ENCODE data around the gene KRTAP5-4.
"Not testable (repeated sequence)": the region's sequence is repeated elsewhere in the genome, so short reads cannot be mapped to it uniquely, and the experiment has no call there.

The KRTAP5-4 gene

GRCh38 chr11:1592628-1593027, 29.3 kb downstream of the KRTAP5-4 start:
- no peak for DNase-seq (ENCODE audit: low read depth, low spot score)
- TF ChIP-seq POLR2AphosphoS5 (IDR thresholded peaks at IDR 0.05; ENCODE audit: borderline replicate concordance, low read depth, low read length) (no peak), EZH2 (IDR thresholded peaks at IDR 0.05) (no peak), FOXP2 (optimal IDR thresholded peaks at IDR 0.05; ENCODE audit: control extremely low read depth, extremely low read length, insufficient read depth) (no peak)
- Histone ChIP-seq H3K9ac (ENCODE audit: insufficient read length) (no peak overlapping the region), H3K36me3 (ENCODE audit: insufficient read depth, low read length) (no peaks in the 10 kb centered on the region), H3K9me3 (ENCODE audit: low read depth, low read length) (no peaks in the 10 kb centered on the region), H3K4me3 (no peak overlapping the region), H3K27ac (no peak overlapping the region)

GRCh38 chr11:1589996-1590395, 31.9 kb downstream of the KRTAP5-4 start:
- Histone ChIP-seq H3K4me3 (no peak overlapping the region), H3K9me3 (ENCODE audit: low read depth, low read length) (no peaks in the 10 kb centered on the region), H3K27ac (no peak overlapping the region), H3K9ac (ENCODE audit: insufficient read length) (no peak overlapping the region), H3K36me3 (ENCODE audit: insufficient read depth, low read length) (no peaks in the 10 kb centered on the region)
- TF ChIP-seq FOXP2 (optimal IDR thresholded peaks at IDR 0.05; ENCODE audit: control extremely low read depth, extremely low read length, insufficient read depth) (no peak), EZH2 (IDR thresholded peaks at IDR 0.05) (no peak), POLR2AphosphoS5 (IDR thresholded peaks at IDR 0.05; ENCODE audit: borderline replicate concordance, low read depth, low read length) (no peak)
- no peak for DNase-seq (ENCODE audit: low read depth, low spot score)

- H3K36me3 ChIP-seq (ENCODE audit: insufficient read depth, low read length); H3K4me3 ChIP-seq: not testable (repeated sequence)
Observed at GRCh38 chr11:1589191-1589963, 32.6 kb downstream of the KRTAP5-4 start.

GRCh38 chr11:1586699-1587098, 35.2 kb downstream of the KRTAP5-4 start:
- Histone ChIP-seq H3K9me3 (ENCODE audit: low read depth, low read length) (no peaks in the 10 kb centered on the region), H3K36me3 (ENCODE audit: insufficient read depth, low read length) (no peaks in the 10 kb centered on the region), H3K4me3 (no peak overlapping the region), H3K27ac (no peak overlapping the region), H3K9ac (ENCODE audit: insufficient read length) (no peak overlapping the region)
- DNase-seq (ENCODE audit: low read depth, low spot score): no peak
- no peak for TF ChIP-seq FOXP2 (optimal IDR thresholded peaks at IDR 0.05; ENCODE audit: control extremely low read depth, extremely low read length, insufficient read depth)
- no peak for TF ChIP-seq EZH2 (IDR thresholded peaks at IDR 0.05)
- no peak for TF ChIP-seq POLR2AphosphoS5 (IDR thresholded peaks at IDR 0.05; ENCODE audit: borderline replicate concordance, low read depth, low read length)

More at GRCh38 chr11:1589191-1589963, 32.6 kb downstream of the KRTAP5-4 start:
- H3K9ac ChIP-seq (ENCODE audit: insufficient read length); DNase-seq (ENCODE audit: low read depth, low spot score); H3K27ac ChIP-seq; H3K9me3 ChIP-seq (ENCODE audit: low read depth, low read length): not testable (repeated sequence)

GRCh38 chr11:1584661-1585370, 37.1 kb downstream of the KRTAP5-4 start, which contains the start of gene KRTAP5-1:
Gene KRTAP5-1 (minus strand): TSS chr11:1585283. CDS start chr11:1585249, 34 bp downstream.
- DNase-seq (ENCODE audit: low read depth, low spot score); H3K9me3 ChIP-seq (ENCODE audit: low read depth, low read length); H3K9ac ChIP-seq (ENCODE audit: insufficient read length); H3K4me3 ChIP-seq; H3K36me3 ChIP-seq (ENCODE audit: insufficient read depth, low read length); H3K27ac ChIP-seq: not testable (repeated sequence)

- not testable (repeated sequence) for H3K9me3 ChIP-seq (ENCODE audit: low read depth, low read length); H3K36me3 ChIP-seq (ENCODE audit: insufficient read depth, low read length); DNase-seq (ENCODE audit: low read depth, low spot score)
Observed at GRCh38 chr11:1582909-1583308, 39.0 kb downstream of the KRTAP5-4 start.

GRCh38 chr11:1581976-1582375, 40.0 kb downstream of the KRTAP5-4 start:
- H3K27ac ChIP-seq: no peak overlapping the region
- H3K9me3 ChIP-seq (ENCODE audit: low read depth, low read length): no peaks in the 10 kb centered on the region
- DNase-seq (ENCODE audit: low read depth, low spot score): no peak
- TF ChIP-seq FOXP2 (optimal IDR thresholded peaks at IDR 0.05; ENCODE audit: control extremely low read depth, extremely low read length, insufficient read depth): no peak
- TF ChIP-seq EZH2 (IDR thresholded peaks at IDR 0.05): no peak
- no peak for TF ChIP-seq POLR2AphosphoS5 (IDR thresholded peaks at IDR 0.05; ENCODE audit: borderline replicate concordance, low read depth, low read length)
- no peak overlapping the region for H3K4me3 ChIP-seq
- H3K36me3 ChIP-seq (ENCODE audit: insufficient read depth, low read length): no peaks in the 10 kb centered on the region
- no peak overlapping the region for H3K9ac ChIP-seq (ENCODE audit: insufficient read length)

More at GRCh38 chr11:1582909-1583308, 39.0 kb downstream of the KRTAP5-4 start:
- not testable (repeated sequence) for H3K4me3 ChIP-seq; H3K9ac ChIP-seq (ENCODE audit: insufficient read length); H3K27ac ChIP-seq

GRCh38 chr11:1576825-1577224, 45.1 kb downstream of the KRTAP5-4 start:
- TF ChIP-seq EZH2 (IDR thresholded peaks at IDR 0.05): no peak
- DNase-seq (ENCODE audit: low read depth, low spot score): no peak
- Histone ChIP-seq H3K36me3 (ENCODE audit: insufficient read depth, low read length) (no peaks in the 10 kb centered on the region), H3K27ac (no peak overlapping the region), H3K4me3 (no peak overlapping the region), H3K9me3 (ENCODE audit: low read depth, low read length) (no peaks in the 10 kb centered on the region), H3K9ac (ENCODE audit: insufficient read length) (no peak overlapping the region)

GRCh38 chr11:1575756-1576155, 46.2 kb downstream of the KRTAP5-4 start:
- not testable (repeated sequence) for DNase-seq (ENCODE audit: low read depth, low spot score); H3K36me3 ChIP-seq (ENCODE audit: insufficient read depth, low read length); H3K27ac ChIP-seq; H3K9me3 ChIP-seq (ENCODE audit: low read depth, low read length); H3K4me3 ChIP-seq; H3K9ac ChIP-seq (ENCODE audit: insufficient read length)
